GF-D8 (cell line): ENCODE data around the gene GSC2.

ENCODE experiments used
- DNase-seq: peaks from one replicate; lab custom pipeline; 2025; lab: John Stamatoyannopoulos, UW

The GSC2 gene, protein sequence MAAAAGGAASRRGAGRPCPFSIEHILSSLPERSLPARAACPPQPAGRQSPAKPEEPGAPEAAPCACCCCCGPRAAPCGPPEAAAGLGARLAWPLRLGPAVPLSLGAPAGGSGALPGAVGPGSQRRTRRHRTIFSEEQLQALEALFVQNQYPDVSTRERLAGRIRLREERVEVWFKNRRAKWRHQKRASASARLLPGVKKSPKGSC

DNA sequence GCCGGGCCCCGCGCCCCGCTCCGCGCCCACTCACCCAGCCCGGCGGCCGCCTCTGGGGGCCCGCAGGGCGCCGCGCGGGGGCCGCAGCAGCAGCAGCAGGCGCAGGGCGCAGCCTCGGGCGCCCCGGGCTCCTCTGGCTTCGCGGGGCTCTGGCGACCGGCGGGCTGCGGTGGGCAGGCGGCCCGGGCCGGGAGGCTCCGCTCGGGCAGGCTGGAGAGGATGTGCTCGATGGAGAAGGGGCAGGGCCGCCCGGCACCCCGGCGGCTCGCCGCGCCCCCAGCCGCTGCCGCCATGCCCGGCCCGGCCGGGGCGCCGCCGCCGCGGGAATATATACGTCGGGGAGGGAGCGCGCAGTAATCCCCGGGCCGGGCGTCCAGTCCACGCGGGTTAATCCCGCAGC lies at the start of gene GSC2:
TSS of gene GSC2 (minus strand) at position 302 of the 400 bp plus-strand sequence. CDS start at position 293, 9 bp downstream.
- DNase-seq = no peak

DNA sequence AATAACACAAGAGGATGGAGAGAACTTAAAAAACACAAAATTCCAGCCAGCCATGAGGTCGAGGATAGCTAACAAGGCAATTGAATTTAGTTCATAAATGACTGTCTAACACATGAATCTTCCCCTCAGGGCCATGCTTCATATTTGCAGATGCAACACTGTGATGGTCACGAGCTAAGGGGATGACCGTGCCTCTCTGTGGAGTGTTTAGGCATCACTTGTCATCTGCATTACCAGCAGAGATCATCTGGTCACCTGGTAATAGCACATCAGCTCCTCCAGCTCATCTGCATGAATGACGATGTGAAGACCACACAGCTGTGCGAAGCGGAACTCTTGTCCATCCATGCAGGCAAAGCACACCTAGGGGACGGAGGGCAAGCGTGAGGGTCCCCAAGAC lies 49.4 kb upstream of the GSC2 start:
- no peak for DNase-seq

DNA sequence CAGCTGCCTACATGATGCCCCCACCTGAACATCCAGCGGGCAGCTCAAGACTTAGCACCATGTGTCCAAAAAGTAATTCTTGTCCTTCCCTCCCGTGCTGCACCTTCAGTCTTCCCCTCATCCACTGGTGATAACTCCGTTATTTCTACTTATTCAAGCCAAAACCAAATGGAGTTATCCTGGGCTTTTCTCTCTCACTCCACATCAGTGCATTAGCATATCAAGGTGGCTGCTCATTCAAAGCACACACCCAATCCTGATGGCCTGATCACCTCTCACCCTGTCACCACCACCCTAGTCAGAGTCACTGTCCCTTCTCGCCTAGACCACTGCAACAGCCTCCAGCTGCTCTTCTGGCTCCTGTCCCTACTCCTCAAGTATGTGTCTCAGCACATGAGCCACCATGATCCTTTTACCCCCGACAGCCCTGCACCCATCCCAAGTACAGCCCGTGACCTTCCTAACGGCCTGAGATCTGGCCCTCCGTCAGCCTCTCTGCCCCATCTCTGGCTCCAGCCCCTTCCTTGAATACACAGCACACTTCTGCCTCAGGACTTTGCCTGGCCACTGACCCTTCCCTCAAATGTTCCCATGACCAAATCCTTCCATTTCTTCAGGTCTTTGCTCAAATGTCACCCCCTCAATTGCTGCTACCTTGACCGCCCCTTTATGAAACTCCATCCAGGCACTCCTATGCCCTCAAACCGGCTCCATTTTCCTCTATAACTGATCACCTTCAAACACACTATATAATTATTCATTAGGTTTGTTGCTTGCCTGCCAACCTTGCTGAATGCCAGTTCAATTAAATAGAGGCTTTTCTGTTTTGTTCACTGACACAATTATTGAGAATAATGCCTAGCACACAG lies 48.1 kb upstream of the GSC2 start:
- DNase-seq = no peak

DNA sequence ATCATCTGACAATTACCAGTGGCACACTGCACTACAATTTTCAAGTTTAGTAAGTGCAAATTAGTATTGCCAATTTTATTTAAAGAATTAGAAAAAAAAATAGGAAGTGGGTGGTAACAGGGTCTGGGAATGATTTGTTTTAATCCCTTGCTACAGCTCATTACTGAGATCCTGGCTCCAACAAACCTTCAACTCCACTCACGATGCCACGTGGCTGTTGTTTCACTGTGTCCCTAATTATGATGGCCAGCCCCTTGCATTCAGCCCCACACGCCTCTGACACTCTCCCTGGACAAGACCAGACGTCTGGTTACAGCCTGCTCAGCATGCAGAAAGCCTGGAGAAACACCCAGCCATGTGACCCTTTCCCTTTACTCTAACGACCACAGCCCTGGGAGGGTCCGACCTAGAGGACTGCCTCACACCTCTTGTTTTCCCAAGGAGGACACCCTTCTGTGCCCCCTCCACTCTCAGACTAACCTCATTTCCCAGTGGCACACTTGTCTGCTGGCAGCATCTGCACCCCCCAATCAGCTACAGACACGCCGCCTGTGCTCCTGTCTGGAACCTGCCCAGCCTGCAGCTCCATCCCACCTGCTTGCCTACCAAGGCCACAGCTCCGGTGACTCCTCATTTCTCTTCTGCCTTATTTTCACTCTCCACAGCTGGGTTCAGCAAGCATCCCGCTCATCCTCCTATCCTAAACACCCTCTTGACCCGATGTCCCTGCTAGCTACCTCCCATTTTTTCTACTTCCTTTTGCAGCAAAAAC lies 46.9 kb upstream of the GSC2 start:
- DNase-seq = no peak

DNA sequence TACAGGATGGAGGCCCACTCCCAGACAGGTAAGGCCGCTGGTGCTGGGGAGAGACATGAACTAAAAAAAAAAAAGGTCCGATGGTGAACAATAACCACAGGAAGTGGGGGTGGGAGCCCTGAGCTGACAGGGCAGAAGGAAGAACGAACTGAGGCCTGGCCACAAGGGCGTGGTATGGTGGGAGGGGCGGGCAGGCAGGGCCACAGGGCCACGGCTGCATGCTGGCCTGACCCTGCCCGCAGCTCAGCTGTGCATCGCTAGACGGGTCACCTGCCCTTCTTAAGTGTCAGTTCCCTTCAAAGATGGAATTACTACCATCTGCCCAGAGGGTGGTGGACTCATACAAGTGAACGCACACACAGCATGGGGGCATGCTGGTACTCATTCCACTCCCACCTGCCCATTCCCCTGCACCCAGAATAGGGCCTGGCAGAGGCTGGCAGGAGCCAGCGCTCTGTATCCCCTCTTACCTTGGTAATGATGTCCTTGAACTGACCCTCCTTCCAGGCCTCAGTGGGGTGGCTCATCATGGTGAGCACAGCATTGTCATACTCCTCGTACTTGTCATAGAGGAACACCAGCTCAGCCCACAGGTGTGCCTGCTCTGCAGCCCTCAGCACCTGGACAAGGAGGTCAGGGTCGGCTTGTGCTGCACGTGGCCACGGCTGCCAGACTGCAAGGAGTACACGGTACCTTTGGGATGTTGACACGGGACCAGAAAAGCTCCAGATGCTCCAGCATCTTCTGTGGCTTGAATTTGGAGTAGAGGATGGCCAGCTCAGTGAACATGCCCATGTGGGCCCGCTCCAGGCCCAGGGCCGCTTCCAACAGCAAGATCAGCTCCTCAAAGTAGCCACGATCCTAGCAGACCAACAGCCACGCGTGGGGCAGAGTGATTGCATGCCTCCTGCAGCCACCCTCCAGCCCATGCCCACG lies 46.0 kb upstream of the GSC2 start:
- DNase-seq = no peak

DNA sequence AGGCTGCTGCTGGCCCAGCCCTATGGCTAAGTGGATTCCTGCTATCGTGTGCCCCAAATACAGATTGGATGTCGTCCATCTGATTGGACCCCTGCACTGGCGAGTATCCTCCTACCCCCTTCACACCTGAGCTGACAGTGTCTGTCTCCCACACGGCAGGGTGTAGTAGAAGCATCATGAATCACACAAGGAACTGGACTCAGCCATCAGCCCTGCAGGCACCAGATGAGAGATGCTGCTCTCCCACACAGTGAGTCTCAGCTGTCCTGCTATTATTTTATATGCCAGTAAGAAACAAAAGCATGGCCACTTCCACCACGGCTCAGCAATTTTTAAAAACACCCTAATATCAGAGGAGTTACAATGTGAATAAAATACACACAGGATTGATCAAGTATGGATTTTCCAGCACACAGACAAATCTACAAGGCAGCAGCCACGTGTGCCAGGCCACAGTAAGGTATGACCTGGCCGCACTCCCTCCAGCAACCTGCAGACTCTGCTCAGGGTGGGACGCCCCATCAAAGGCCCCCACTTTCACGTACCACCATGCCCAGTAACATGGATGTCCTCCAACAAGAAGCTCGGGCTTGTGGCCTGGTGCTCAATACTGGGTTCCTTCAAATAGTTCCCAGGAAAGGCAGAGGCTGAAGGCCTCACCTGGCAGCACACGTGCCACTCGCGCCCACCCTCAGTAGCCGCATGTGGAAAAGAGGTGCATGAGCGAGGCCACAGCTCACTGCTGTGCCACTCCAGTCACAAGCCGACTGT lies 44.9 kb upstream of the GSC2 start:
- DNase-seq = no peak

DNA sequence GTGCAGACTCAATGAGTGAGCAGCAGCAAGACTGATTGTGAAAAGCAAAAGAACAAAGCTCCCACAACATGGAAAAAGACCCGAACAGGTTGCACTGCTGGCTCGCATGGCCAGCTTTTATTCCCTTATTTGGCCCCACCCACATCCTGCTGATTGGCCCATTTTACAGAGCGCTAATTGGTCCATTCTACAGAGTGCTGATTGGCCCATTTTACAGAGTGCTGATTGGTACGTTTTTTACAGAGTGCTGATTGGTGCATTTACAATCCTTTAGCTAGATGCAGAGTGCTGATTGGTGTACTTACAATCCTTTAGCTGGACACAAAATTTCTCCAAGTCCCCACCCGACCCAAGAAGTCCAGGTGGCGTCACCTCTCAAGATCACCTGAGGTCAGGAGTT lies 43.8 kb upstream of the GSC2 start:
- DNase-seq = no peak

DNA sequence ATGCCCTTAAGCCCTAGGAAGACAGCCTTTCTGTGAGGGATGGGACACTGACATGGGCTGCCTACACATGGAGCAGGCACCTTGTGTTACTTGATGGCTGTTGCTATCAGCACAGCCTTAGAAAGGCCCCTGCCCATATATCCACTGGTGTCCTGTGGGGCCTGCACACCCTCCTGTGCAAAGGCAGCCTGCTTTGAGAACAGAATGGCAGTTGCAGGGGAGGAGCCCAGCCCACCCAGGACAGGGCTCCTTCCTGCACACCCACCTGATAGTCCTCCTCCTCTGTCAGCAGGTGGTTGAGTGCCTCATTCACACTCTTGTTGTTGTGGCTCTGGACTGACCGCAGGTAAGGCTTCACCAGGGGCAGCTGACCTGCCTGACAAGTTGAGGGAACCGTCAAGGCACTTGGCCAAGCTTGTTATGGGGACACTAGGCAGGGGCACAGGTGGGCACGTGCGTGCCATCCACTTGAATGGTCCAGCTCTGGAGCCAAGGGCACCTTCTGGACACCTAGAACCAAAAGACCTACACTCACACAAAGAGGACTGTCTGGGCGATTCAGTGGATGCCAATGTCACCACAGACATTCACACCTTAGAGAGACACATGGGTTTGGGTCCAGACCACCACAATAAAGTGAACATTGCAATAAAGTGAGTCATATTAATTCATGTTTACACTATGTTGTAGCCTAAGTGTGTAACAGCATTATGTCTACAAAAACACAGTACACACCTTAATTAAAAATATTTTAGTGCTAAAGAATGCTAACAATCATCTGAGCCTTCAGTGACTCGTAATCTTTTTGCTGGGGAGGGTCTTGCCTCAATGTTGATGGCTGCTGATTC lies 37.8 kb upstream of the GSC2 start:
- DNase-seq = no peak

DNA sequence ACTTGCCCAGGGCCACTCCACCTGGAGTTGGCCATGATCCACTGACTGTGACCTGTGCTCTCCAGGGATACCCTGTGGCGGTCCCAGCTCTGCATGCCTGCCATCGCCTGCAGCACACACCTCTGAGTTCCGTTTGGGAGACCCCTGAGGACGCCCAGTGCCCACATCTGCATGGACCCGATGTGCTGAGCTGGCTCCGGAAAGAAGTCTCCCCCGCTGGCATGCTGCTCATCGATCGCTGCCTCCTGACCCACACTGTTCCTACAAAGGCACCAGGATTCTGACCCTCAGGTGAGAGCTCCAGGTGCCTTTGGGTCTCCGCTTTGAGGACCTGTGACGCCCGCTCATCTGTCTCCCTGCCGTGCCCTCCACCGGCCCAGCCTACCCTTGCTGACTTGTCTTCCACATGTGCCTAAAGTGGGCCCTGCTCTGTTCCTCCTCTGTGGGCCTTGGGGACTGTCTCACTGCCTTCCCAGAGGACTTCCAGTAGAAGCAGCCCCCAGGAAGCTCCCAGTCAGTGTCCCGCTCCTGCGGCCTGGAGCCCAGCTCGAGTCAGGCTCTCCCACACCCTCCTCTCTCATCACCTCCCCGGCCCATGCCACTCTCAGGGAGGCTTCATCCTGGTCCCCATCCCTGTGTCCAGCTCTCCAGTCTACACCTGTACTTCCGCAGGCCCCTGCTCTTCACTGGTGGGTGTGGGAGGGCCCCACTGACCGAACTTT lies 34.3 kb upstream of the GSC2 start:
- DNase-seq = no peak

DNA sequence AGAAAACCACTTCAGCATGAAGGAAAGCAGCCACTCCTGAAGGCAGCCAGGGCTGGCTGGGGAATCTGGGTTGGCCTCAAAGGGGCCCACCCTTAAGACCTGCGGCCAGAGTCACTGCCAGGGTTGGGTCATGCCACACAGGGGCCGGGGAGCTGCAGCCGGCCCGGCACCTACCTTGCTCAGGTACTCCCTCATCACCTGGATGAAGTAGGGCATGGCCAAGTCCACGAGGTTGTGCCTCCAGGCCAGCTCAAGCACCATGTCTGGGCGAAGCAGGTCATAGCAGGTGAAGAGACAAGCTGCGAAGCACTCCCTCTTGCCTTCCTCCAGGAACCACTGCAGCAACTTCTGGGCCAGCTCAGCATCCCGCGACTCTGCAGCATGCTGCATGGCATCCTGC lies 33.1 kb upstream of the GSC2 start:
- DNase-seq = no peak

DNA sequence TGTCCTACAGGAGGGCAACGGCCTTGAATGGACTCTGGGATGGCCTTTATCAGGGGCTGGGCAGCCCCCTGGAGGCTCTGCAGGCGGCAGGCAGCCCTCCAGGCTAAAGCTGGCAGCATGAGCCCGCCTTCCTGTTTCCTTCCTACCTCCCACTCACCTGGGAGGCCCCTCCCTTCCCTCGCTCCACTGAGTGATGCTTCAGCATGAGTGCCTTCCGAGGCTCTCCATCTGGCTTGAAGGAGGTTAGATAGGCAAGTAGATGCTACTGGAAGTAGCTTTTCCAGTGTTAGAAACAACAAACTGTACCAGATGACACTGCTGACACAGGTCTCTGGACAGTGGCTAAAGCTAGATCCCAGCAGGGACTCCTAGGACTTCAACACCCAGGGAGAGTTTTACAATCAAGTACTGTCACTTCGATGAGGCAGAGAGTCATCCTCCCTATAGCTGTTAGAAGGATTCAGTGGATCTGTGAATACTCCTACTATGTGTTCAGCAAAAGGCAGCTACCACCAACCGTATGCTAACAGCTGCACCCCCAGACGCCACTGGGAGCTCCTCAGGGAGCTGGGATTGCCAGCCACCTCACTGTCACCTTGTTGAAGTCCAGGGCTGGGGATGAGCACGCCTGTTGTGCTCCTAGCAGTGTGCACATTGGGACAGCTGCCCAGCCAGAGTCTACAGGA lies 32.5 kb upstream of the GSC2 start:
- DNase-seq = no peak

DNA sequence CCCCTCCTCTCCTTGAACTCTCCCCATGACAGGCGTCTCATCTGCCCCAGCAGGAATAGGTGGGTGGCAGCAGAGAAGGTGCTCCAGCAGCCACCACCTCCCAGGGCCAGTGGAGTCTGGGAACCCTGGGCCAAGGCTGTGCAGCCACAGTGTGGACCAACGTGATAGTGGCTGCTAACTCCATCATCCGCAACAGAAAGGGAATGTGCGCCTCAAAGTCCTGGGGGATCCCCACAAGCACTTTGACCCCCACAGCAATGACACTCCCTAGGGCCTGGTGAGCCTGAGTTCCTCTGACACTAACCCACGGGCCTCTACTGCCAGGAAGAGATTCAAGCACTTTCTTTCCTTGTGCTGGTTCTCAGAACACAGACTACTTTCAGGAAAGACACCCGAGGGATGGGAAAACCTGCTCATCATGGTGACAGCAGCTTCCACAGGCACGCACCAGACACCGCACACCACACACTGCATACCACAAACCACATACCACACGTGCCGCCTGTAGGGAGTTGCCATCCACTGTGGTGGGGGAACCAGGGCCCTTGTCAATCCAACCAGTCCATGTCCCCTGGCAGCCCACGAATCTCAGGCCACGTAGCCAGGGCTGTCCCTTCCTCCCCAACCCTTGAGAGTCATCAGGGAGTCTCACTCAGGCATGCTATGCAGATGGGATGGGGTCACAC lies 31.8 kb upstream of the GSC2 start:
- DNase-seq = peak; percentile 3

DNA sequence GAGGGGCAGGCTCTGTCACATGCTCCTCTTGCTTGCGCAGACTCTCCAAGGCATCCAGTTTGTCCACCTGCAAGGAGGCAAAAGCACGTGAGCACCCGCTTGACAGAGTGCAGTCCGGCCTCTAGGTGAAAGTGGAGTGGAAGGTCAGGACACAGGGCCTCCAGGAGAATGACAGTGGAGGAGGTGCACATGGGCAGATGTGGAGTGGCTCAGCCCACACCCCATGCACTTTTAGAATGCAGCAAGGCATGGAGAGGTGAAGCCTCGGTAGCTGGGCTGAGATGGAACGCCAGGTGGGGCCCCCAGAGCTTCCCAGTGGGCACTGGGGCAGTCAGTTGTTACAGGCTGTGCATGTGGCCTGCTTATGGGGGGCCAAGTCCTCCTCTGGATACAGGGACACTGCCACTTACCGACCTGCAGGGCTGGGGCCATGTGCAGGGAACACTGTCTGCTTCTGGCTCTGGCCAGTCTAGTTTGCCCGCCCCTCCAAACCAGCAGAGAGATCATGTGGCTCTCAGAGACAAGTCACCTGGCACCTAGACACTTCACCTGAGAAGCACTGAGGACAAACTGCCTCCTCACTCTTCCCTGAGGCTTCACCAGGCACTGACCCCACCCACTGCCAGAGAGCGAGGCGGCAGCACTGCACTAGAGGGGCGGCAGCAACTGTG lies 30.8 kb upstream of the GSC2 start:
- DNase-seq = no peak

DNA sequence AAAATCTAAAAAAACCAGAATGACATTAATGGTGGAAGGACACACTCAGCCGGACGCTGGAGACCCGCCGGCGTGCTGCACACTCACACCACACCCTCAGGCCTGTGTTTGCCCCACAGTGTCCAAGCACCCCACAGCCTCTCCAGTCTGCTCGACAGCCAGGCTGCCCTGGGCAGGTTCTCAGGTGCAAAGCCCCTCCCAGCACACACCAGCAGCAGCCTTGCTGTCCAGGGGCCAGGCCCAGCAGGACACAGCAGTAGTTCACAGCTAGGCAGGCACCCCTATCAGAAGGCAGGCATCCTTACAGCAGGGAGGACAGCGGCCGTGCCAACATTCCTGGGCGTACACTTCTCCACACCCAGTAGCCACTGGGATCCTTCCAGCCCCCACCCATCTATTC lies 30.1 kb upstream of the GSC2 start:
- no peak for DNase-seq

DNA sequence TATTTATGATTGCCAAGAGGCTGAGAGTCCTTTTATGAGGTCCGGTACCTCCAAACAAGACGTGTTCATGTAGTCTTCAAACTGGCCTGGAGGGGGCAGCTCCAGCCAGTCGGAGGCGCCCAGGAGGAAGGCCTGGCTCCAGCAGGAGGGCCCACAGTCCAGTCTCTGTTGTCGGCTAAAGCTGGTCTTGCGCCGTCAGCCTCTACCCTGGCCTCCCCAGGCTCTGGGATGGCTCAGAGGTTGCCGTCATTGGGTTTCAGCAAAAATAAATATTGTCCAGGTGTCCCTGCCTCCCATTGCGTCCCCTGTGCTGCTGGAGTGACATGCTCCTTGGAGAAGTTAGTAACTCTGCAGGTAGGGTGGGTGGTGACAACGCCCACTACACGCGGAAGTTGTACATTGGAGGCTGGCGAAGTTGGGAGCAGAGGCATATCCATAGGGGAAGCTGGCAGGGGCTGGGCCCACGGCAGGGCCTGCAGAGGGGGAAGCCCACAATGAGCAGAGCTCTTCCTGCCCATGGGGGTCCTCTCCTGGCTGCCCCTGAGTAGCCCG lies 29.5 kb upstream of the GSC2 start:
- peak; percentile 51 for DNase-seq

DNA sequence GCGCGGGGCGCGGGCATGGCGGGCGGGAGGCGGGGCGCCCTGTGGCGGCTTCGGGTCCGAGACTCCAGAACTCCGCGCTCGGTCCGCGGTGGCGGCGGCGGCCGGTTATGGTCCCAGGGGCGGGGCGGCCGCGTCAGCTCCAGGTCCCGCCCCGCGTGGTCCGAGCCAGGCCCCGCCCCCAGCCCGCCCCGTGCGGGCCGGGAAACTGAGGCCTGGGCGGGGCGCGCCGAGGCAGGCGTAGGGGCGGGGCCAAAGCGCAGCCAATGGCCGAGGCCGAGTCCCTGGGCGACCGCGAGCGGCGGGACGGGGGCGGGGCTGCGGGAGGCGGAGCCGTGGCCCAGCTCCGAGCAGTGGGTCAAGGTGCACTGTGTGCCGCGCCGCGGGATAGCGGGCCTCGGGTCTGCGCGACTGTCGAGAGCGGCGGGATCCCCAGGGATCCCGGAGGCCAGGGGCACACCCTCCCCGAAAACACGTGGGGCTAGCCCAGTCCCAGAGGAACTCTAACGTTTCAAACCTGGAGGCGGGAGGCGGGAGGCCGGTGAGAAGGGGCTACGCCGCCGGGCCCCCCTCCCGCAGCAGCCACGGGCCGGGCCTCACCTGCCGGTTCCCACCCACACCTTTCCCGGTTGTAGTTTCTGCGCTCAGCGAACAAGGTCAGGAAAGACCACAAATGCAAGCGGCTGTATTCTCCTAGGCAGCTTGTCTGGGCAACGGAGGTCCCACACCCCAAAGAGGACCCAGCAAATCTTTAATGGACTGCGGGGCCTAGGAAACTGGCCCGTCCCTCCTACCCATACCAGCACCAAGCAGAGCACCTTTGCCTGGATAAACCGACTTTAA lies 28.8 kb upstream of the GSC2 start, which contains the start of gene SLC25A1:
TSS of gene SLC25A1 (minus strand) at position 80 of the 840 bp plus-strand sequence. CDS start at position 17, 63 bp downstream.
- peak; percentile 31 for DNase-seq
